ENCODE results near the gene TNFSF10. TPM values are rescaled to one million over a fixed set of nuclear protein-coding genes. Genes with fewer than 3 reads are reported as not detected.
A peak's percentile ranks its signal among the peaks of the same experiment; 100 is the strongest.
"Not testable (repeated sequence)": the region's sequence is repeated elsewhere in the genome, so short reads cannot be mapped to it uniquely, and the experiment has no call there.

Gene TNFSF10
- polyA plus RNA-seq, 1 donor: 124 TPM

DNA sequence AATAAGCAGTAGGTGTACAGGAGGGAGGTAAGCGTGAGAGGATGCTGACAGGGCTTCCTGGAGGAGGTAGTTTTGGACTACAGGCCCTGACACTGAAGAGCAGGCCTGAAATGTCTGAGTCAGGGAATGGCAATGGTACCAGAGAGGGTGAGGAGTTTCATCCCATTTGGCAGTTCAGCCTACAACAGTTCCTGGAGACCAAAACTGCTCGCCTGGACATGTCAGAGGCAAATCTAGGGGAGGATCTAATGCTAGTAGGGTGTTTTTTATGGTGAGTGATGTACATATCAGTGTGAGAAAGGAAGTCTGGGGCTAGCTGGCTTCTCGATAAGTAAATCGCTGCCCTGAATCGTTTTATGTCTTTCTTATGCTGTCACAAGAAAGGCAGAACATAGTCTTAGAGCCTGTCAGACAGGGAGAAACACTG lies 13.8 kb upstream of the TNFSF10 start:
- H3K27me3 ChIP-seq (ENCODE audit: control insufficient read depth, insufficient read depth, low read length): no peaks in the 10 kb centered on the region
- no peaks in the 10 kb centered on the region for H3K4me1 ChIP-seq (ENCODE audit: control insufficient read depth, insufficient read depth, low read length)
- WGBS (ENCODE audit: insufficient coverage, low lambda C conversion rate): no CpG with 5 or more reads among the region's 5 CpGs
- H3K4me3 ChIP-seq (ENCODE audit: low read length): no peak overlapping the region
- no peaks in the 10 kb centered on the region for H3K9me3 ChIP-seq (ENCODE audit: control insufficient read depth, low read depth, low read length)
- H3K36me3 ChIP-seq (ENCODE audit: control insufficient read depth, insufficient read depth, low read length): no peaks in the 10 kb centered on the region
- no peak overlapping the region for H3K27ac ChIP-seq (ENCODE audit: low read length)
- no peak for DNase-seq

DNA sequence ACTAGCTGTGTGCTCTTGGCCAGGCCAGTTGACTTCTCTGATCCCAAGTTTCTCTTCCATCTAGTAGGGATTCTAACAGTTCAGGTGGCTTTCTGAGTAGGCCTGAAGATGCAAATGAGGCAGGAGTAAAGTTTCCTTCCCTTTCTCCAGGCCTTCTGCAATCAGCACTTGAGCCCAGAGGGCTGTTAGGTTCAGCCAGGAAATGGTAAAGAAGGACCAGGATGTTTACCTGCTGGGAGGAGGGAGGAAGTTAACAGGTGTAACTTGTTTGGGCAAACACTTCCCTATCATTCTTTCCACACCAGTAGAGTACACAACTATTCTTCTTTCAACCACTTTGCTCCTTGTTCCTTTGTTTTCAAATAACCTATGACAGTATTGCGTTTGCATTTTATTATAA lies 13.3 kb upstream of the TNFSF10 start:
- Histone ChIP-seq H3K9me3 (ENCODE audit: control insufficient read depth, low read depth, low read length) (no peaks in the 10 kb centered on the region), H3K4me3 (ENCODE audit: low read length) (no peak overlapping the region), H3K27me3 (ENCODE audit: control insufficient read depth, insufficient read depth, low read length) (no peaks in the 10 kb centered on the region), H3K4me1 (ENCODE audit: control insufficient read depth, insufficient read depth, low read length) (no peaks in the 10 kb centered on the region), H3K27ac (ENCODE audit: low read length) (no peak overlapping the region), H3K36me3 (ENCODE audit: control insufficient read depth, insufficient read depth, low read length) (no peaks in the 10 kb centered on the region)
- no peak for DNase-seq
- 83% methylated on average over 1 of the region's 1 CpG for WGBS (ENCODE audit: insufficient coverage, low lambda C conversion rate)

DNA sequence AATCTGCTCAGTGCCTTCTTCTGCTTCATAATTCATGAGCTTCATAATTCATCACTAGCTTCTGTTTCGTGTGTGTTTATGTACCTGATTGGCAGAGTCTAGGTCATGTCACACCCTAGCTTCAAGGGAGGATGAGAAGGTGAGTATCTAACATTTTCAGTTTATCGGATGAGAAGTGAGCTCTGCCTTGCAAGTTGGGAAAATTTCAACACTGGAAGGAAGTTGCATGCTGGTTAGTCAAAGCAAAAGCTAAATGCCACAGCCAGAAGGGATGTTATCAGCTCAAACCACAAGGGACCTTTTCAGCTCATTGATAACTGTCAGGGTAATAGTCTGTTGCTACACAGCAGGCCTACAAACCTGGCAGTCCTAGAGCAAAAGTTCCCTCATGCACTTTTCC lies 7.3 kb upstream of the TNFSF10 start:
- Histone ChIP-seq H3K9me3 (ENCODE audit: control insufficient read depth, low read depth, low read length) (no peaks in the 10 kb centered on the region), H3K36me3 (ENCODE audit: control insufficient read depth, insufficient read depth, low read length) (no peaks in the 10 kb centered on the region), H3K4me3 (ENCODE audit: low read length) (no peak overlapping the region), H3K4me1 (ENCODE audit: control insufficient read depth, insufficient read depth, low read length) (no peaks in the 10 kb centered on the region), H3K27me3 (ENCODE audit: control insufficient read depth, insufficient read depth, low read length) (no peaks in the 10 kb centered on the region), H3K27ac (ENCODE audit: low read length) (no peak overlapping the region)
- no CpG with 5 or more reads among the region's 2 CpGs for WGBS (ENCODE audit: insufficient coverage, low lambda C conversion rate)
- peak in 1 of 2 donors; percentile 54 for DNase-seq

DNA sequence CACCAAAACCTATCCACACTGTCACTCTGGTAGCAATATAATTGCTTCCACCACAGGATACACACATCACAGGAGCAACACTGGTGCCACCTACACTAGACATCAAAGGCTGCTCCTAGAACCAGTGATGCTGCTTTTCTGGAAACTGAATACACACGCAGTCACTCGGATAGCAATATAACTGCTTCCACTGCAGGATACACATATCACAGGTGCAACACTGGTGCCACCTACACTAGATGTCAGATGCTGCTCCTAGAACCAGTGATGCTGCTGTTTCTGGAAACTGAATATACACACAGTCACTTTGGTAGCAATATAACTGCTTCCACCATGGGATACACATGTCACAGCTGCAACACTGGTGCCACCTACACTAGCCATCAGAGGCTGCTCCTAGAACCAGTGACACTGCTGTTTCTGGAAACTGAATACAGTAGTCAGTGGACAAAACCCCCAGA lies 6.9 kb upstream of the TNFSF10 start:
- H3K27ac ChIP-seq (ENCODE audit: low read length): no peak overlapping the region
- no peak overlapping the region for H3K4me3 ChIP-seq (ENCODE audit: low read length)
- no peaks in the 10 kb centered on the region for H3K27me3 ChIP-seq (ENCODE audit: control insufficient read depth, insufficient read depth, low read length)
- no peaks in the 10 kb centered on the region for H3K36me3 ChIP-seq (ENCODE audit: control insufficient read depth, insufficient read depth, low read length)
- no peak for DNase-seq
- WGBS (ENCODE audit: insufficient coverage, low lambda C conversion rate): no CpG with 5 or more reads among the region's 2 CpGs
- H3K4me1 ChIP-seq (ENCODE audit: control insufficient read depth, insufficient read depth, low read length): no peaks in the 10 kb centered on the region
- H3K9me3 ChIP-seq (ENCODE audit: control insufficient read depth, low read depth, low read length): no peaks in the 10 kb centered on the region

DNA sequence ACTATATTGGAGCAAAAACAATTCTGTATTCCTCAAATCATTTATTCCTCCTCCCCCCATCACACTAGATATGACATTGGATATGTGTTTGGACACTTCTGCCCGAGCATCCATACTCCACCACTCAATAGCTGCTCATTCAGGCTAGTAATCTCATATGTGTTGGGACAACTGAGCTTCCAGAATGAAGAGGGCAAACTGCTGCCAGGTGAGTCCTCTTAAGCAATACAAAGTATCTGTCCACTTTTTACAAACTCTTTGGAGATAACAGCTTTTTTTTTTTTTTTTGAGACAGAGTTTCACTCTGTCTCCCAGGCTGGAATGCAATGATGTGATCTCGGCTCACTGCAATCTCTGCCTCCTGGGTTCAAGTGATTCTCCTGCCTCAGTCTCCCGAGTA lies 5.4 kb upstream of the TNFSF10 start:
- no peak overlapping the region for H3K4me3 ChIP-seq (ENCODE audit: low read length)
- WGBS (ENCODE audit: insufficient coverage, low lambda C conversion rate): no CpG with 5 or more reads among the region's 3 CpGs

DNA sequence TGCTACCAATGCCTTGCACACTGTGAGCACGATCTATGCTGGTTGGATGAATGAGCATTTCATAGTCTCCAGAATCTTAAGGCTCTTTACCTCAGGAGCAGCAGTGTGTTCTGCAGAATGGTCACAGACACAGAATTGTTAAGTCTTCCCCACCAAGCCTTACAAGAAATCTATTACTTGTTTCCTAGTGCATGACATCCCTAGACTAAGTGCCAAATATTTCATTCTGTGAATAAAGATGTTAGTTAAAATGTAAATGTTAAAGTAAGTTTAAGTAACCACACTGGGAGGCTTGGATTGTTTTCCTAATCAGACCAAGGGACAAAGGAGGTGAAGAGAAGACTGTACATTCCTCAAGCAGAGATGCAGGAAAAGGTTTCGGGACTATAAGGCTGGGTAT lies 4.1 kb upstream of the TNFSF10 start:
- Histone ChIP-seq H3K4me1 (ENCODE audit: control insufficient read depth, insufficient read depth, low read length) (peaks cover 8% of the 10 kb centered on the region), H3K4me3 (ENCODE audit: low read length) (no peak overlapping the region), H3K27ac (ENCODE audit: low read length) (no peak overlapping the region), H3K27me3 (ENCODE audit: control insufficient read depth, insufficient read depth, low read length) (no peaks in the 10 kb centered on the region), H3K9me3 (ENCODE audit: control insufficient read depth, low read depth, low read length) (no peaks in the 10 kb centered on the region), H3K36me3 (ENCODE audit: control insufficient read depth, insufficient read depth, low read length) (no peaks in the 10 kb centered on the region)
- DNase-seq: no peak
- WGBS (ENCODE audit: insufficient coverage, low lambda C conversion rate): no CpG with 5 or more reads among the region's 2 CpGs

More for the DNA sequence above, 5.4 kb upstream of the TNFSF10 start:
- Histone ChIP-seq H3K27ac (ENCODE audit: low read length) (no peak overlapping the region), H3K4me1 (ENCODE audit: control insufficient read depth, insufficient read depth, low read length) (peaks cover 6% of the 10 kb centered on the region), H3K36me3 (ENCODE audit: control insufficient read depth, insufficient read depth, low read length) (no peaks in the 10 kb centered on the region), H3K9me3 (ENCODE audit: control insufficient read depth, low read depth, low read length) (no peaks in the 10 kb centered on the region), H3K27me3 (ENCODE audit: control insufficient read depth, insufficient read depth, low read length) (no peaks in the 10 kb centered on the region)
- DNase-seq: no peak

DNA sequence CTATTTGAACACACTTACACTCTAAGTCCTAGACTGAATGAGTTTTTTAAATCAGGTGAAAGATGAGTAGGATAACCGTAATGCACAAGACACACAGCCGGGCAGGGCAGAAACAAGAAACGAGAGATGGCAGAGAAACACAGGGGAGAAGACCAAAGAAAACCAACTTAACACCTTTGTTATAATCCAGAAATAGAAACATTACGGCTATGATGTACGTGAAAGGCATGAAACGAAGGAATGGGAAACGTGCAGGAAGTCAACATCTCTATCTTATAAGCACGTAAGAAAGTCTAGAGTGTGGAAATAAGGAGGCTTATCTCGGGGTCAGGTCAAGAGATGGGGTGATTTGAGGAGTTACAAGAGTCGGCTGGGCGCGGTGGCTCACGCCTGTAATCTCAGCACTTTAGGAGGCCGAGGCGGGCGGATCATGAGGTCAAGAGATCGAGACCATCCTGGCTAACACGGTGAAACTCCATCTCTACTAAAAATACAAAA lies 1.9 kb upstream of the TNFSF10 start:
- H3K4me1 ChIP-seq (ENCODE audit: control insufficient read depth, insufficient read depth, low read length): peaks cover 11% of the 10 kb centered on the region

DNA sequence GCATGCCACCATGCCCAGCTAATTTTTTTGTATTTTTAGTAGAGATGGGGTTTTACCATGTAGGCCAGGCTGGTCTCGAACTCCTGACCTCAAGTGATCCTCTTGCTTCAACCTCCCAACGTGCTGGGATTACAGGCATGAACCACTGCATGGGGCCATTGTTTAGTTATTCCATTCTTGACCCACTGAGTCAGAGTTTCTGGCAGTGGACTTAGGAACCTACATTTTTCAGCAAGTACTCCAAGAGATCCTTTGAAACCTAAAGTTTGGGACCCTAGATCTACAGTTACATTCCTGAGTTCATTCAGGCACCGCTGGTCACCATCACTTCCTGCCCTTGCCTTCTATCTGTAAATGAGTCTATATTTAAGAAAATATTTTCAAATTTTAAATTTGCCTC lies 1.4 kb upstream of the TNFSF10 start:
- no peaks in the 10 kb centered on the region for H3K9me3 ChIP-seq (ENCODE audit: control insufficient read depth, low read depth, low read length)
- H3K27me3 ChIP-seq (ENCODE audit: control insufficient read depth, insufficient read depth, low read length): no peaks in the 10 kb centered on the region
- H3K4me3 ChIP-seq (ENCODE audit: low read length): no peak overlapping the region
- peaks cover 12% of the 10 kb centered on the region for H3K4me1 ChIP-seq (ENCODE audit: control insufficient read depth, insufficient read depth, low read length)
- WGBS (ENCODE audit: insufficient coverage, low lambda C conversion rate): no CpG with 5 or more reads among the region's 3 CpGs
- H3K27ac ChIP-seq (ENCODE audit: low read length): peak overlapping the region; percentile 20
- no peak for DNase-seq
- H3K36me3 ChIP-seq (ENCODE audit: control insufficient read depth, insufficient read depth, low read length): peaks cover 1% of the 10 kb centered on the region

More for the DNA sequence above, 1.9 kb upstream of the TNFSF10 start:
- no peak overlapping the region for H3K4me3 ChIP-seq (ENCODE audit: low read length)
- WGBS (ENCODE audit: insufficient coverage, low lambda C conversion rate): 85% methylated on average over 4 of the region's 18 CpGs
- H3K27ac ChIP-seq (ENCODE audit: low read length): peak overlapping the region; percentile 20
- H3K27me3 ChIP-seq (ENCODE audit: control insufficient read depth, insufficient read depth, low read length): no peaks in the 10 kb centered on the region
- no peaks in the 10 kb centered on the region for H3K36me3 ChIP-seq (ENCODE audit: control insufficient read depth, insufficient read depth, low read length)
- peak in 1 of 2 donors; percentile 23 for DNase-seq
- no peaks in the 10 kb centered on the region for H3K9me3 ChIP-seq (ENCODE audit: control insufficient read depth, low read depth, low read length)

DNA sequence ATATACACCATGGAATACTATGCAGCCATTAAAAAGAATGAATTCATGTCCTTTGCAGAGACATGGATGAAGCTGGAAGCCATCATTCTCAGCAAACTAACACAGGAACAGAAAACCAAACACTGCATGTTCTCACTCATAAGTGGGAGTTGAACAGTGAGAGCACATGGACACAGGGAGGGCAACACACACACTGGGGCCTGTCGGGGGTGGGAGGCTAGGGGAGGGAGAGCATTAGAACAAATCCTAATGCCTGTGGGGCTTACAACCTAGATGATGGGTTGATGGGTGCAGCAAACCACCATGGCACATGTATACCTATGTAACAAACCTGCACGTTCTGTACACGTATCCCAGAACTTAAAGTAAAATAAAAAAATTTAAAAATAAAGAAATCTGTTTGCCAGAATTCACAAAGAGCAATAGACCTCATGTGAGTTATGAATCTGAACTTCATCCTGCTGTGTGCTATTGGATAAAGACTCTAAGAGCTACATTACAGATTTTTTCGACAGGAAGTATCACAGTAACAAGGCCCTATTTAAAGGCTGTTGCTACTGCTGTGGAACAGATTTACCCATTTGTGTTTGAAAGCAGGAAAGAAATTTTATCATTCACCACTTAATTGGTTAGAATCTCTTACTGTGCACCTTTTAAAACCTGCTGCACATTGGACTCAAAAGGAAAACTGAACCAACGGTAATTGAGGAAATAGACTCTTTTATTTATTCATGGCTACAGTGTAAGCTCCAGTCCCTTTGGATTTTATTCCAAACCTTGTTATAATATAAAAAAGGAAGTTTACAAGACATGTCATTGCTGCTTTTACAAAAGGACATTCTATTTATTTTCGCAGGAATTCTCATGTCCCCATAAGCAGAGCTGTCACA lies 1.1 kb downstream of the TNFSF10 start:
- peak overlapping the region; percentile 84 for H3K27ac ChIP-seq (ENCODE audit: low read length)
- DNase-seq: peak in 1 of 2 donors; percentile 79
- WGBS (ENCODE audit: insufficient coverage, low lambda C conversion rate): 0% methylated on average over 1 of the region's 6 CpGs
- not testable (repeated sequence) for H3K27me3 ChIP-seq (ENCODE audit: control insufficient read depth, insufficient read depth, low read length); H3K36me3 ChIP-seq (ENCODE audit: control insufficient read depth, insufficient read depth, low read length); H3K9me3 ChIP-seq (ENCODE audit: control insufficient read depth, low read depth, low read length)
- peak overlapping the region; percentile 62 for H3K4me3 ChIP-seq (ENCODE audit: low read length)
- peaks cover 17% of the 10 kb centered on the region for H3K4me1 ChIP-seq (ENCODE audit: control insufficient read depth, insufficient read depth, low read length)

DNA sequence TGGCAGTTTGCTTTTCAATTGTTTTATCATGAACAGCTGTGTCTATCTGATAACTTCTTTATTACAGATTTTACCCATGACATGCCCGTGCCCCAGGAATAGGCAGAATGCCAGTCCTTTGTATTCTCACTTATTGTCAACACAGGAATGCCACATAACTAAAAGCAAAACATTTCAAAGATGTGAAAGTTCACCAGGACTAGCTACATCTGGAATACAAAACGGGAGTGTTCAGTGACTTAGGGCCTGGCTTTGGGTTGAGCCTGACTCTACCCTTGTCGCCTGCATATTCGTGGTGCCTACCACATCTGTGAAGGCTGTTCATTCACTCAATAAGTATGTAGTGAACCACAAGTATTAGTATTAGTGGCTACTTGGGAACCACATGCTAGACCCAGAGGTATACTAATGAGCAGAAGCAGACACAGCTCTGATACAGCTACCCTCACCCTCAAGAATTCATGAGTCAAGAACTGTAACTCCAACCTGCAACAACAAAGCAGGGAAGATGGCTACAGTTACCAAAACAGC lies 2.9 kb downstream of the TNFSF10 start:
- peak overlapping the region; percentile 8 for H3K4me3 ChIP-seq (ENCODE audit: low read length)
- peaks cover 7% of the 10 kb centered on the region for H3K36me3 ChIP-seq (ENCODE audit: control insufficient read depth, insufficient read depth, low read length)
- no peaks in the 10 kb centered on the region for H3K27me3 ChIP-seq (ENCODE audit: control insufficient read depth, insufficient read depth, low read length)
- peak overlapping the region; percentile 29 for H3K27ac ChIP-seq (ENCODE audit: low read length)
- DNase-seq: peak in 1 of 2 donors; percentile 20
- H3K4me1 ChIP-seq (ENCODE audit: control insufficient read depth, insufficient read depth, low read length): peaks cover 29% of the 10 kb centered on the region
- no CpG with 5 or more reads among the region's 4 CpGs for WGBS (ENCODE audit: insufficient coverage, low lambda C conversion rate)
- H3K9me3 ChIP-seq (ENCODE audit: control insufficient read depth, low read depth, low read length): no peaks in the 10 kb centered on the region

Data from large intestine (tissue), 3 donors.